ENCODE measurements around the gene COX4I1. TPM values are rescaled to one million over a fixed set of nuclear protein-coding genes. Genes with fewer than 3 reads are reported as not detected.
"Not testable (repeated sequence)": the region's sequence is repeated elsewhere in the genome, so short reads cannot be mapped to it uniquely, and the experiment has no call there.

The COX4I1 gene
- total RNA-seq, 1 donor from 2014 or later = 552 TPM

GRCh38 chr16:85803570-85803969 is 4.1 kb downstream of the COX4I1 start:
- H3K36me3 Mint-ChIP-seq (ENCODE audit: low read depth, unreplicated experiment) = peaks cover 53% of the 10 kb centered on the region
- H3K4me1 Mint-ChIP-seq (ENCODE audit: unreplicated experiment) = peaks cover 15% of the 10 kb centered on the region
- TF ChIP-seq, protein P1, sequence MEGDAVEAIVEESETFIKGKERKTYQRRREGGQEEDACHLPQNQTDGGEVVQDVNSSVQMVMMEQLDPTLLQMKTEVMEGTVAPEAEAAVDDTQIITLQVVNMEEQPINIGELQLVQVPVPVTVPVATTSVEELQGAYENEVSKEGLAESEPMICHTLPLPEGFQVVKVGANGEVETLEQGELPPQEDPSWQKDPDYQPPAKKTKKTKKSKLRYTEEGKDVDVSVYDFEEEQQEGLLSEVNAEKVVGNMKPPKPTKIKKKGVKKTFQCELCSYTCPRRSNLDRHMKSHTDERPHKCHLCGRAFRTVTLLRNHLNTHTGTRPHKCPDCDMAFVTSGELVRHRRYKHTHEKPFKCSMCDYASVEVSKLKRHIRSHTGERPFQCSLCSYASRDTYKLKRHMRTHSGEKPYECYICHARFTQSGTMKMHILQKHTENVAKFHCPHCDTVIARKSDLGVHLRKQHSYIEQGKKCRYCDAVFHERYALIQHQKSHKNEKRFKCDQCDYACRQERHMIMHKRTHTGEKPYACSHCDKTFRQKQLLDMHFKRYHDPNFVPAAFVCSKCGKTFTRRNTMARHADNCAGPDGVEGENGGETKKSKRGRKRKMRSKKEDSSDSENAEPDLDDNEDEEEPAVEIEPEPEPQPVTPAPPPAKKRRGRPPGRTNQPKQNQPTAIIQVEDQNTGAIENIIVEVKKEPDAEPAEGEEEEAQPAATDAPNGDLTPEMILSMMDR (IDR thresholded peaks at IDR 0.05; ENCODE audit: unreplicated experiment) = no peak
- peaks cover 3% of the 10 kb centered on the region for H3K27me3 Mint-ChIP-seq (ENCODE audit: unreplicated experiment)
- H3K27ac Mint-ChIP-seq (ENCODE audit: unreplicated experiment) = no peak overlapping the region
- no peak for DNase-seq (ENCODE audit: low spot score)
- no peaks in the 10 kb centered on the region for H3K9me3 Mint-ChIP-seq (ENCODE audit: unreplicated experiment)
- no peak overlapping the region for H3K4me3 Mint-ChIP-seq (ENCODE audit: unreplicated experiment)

DNA sequence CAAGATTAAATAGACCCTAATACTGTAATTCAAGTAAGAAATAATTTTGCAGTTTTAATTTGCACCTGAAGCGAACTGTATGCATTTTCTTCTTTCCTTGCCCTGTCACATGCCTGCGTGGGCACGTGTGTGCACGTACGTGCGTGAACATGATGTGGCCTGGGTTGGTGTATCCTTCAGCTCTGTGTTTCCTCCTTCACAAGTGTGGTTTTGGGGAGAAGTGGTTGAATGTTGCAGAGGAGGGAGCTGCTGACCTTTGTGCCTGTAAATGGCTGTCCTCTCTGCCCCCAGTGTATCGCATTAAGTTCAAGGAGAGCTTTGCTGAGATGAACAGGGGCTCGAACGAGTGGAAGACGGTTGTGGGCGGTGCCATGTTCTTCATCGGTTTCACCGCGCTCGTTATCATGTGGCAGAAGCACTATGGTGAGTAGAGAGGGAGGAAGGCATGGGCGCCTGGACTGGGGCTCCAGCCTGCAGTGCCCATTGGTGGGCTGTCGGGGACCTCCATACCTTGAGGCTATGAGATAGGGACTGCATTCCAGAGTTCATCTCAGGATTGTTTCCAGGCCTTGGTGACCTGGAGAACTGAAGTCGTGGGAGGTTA is 6.0 kb downstream of the COX4I1 start:
- Mint-ChIP-seq H3K36me3 (ENCODE audit: low read depth, unreplicated experiment) (peaks cover 53% of the 10 kb centered on the region), H3K4me1 (ENCODE audit: unreplicated experiment) (peaks cover 9% of the 10 kb centered on the region), H3K27ac (ENCODE audit: unreplicated experiment) (no peak overlapping the region), H3K9me3 (ENCODE audit: unreplicated experiment) (no peaks in the 10 kb centered on the region), H3K27me3 (ENCODE audit: unreplicated experiment) (peaks cover 3% of the 10 kb centered on the region), H3K4me3 (ENCODE audit: unreplicated experiment) (peak overlapping the region; percentile 31)
- TF ChIP-seq, protein P1 (IDR thresholded peaks at IDR 0.05; ENCODE audit: unreplicated experiment) = no peak
- DNase-seq (ENCODE audit: low spot score) = no peak

DNA sequence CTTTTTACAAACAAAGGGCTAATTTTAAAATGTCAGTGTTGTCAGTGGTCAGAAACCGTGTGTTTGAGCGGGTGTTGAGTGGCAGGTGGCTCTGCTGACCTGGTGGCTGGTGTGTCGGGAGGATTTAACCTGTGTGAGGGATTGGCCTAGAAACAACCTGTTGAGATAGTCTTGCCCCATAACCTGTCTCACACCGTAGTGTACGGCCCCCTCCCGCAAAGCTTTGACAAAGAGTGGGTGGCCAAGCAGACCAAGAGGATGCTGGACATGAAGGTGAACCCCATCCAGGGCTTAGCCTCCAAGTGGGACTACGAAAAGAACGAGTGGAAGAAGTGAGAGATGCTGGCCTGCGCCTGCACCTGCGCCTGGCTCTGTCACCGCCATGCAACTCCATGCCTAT is 7.0 kb downstream of the COX4I1 start:
- H3K4me1 Mint-ChIP-seq (ENCODE audit: unreplicated experiment) = peaks cover under 1% of the 10 kb centered on the region
- peaks cover 45% of the 10 kb centered on the region for H3K36me3 Mint-ChIP-seq (ENCODE audit: low read depth, unreplicated experiment)
- H3K27ac Mint-ChIP-seq (ENCODE audit: unreplicated experiment) = no peak overlapping the region
- H3K9me3 Mint-ChIP-seq (ENCODE audit: unreplicated experiment) = no peaks in the 10 kb centered on the region
- H3K27me3 Mint-ChIP-seq (ENCODE audit: unreplicated experiment) = no peaks in the 10 kb centered on the region
- TF ChIP-seq, protein P1 (IDR thresholded peaks at IDR 0.05; ENCODE audit: unreplicated experiment) = no peak
- no peak for DNase-seq (ENCODE audit: low spot score)
- peak overlapping the region; percentile 27 for H3K4me3 Mint-ChIP-seq (ENCODE audit: unreplicated experiment)

- not testable (repeated sequence) for H3K9me3 Mint-ChIP-seq (ENCODE audit: unreplicated experiment); H3K4me3 Mint-ChIP-seq (ENCODE audit: unreplicated experiment); H3K4me1 Mint-ChIP-seq (ENCODE audit: unreplicated experiment); H3K27ac Mint-ChIP-seq (ENCODE audit: unreplicated experiment); DNase-seq (ENCODE audit: low spot score); H3K27me3 Mint-ChIP-seq (ENCODE audit: unreplicated experiment)
- peaks cover 39% of the 10 kb centered on the region for H3K36me3 Mint-ChIP-seq (ENCODE audit: low read depth, unreplicated experiment)
Measured at GRCh38 chr16:85807340-85807739, 7.8 kb downstream of the COX4I1 start.

- peaks cover 37% of the 10 kb centered on the region for H3K36me3 Mint-ChIP-seq (ENCODE audit: low read depth, unreplicated experiment)
Measured at GRCh38 chr16:85808104-85808503, 8.6 kb downstream of the COX4I1 start.

GRCh38 chr16:85808926-85809325 is 9.4 kb downstream of the COX4I1 start:
- DNase-seq (ENCODE audit: low spot score) = no peak
- Mint-ChIP-seq H3K4me1 (ENCODE audit: unreplicated experiment) (no peaks in the 10 kb centered on the region), H3K4me3 (ENCODE audit: unreplicated experiment) (no peak overlapping the region), H3K27ac (ENCODE audit: unreplicated experiment) (no peak overlapping the region), H3K27me3 (ENCODE audit: unreplicated experiment) (peaks cover 4% of the 10 kb centered on the region), H3K36me3 (ENCODE audit: low read depth, unreplicated experiment) (peaks cover 32% of the 10 kb centered on the region), H3K9me3 (ENCODE audit: unreplicated experiment) (no peaks in the 10 kb centered on the region)
- TF ChIP-seq, protein P1 (IDR thresholded peaks at IDR 0.05; ENCODE audit: unreplicated experiment) = no peak

More at GRCh38 chr16:85808104-85808503, 8.6 kb downstream of the COX4I1 start:
- not testable (repeated sequence) for DNase-seq (ENCODE audit: low spot score); H3K4me1 Mint-ChIP-seq (ENCODE audit: unreplicated experiment); H3K4me3 Mint-ChIP-seq (ENCODE audit: unreplicated experiment); H3K27me3 Mint-ChIP-seq (ENCODE audit: unreplicated experiment); H3K27ac Mint-ChIP-seq (ENCODE audit: unreplicated experiment); H3K9me3 Mint-ChIP-seq (ENCODE audit: unreplicated experiment)

Data from endothelial cell (in vitro differentiated cells).